HepG2 (cell line): ENCODE results near the gene MRPS31. TPM values are rescaled to one million over a fixed set of nuclear protein-coding genes. Genes with fewer than 3 reads are reported as not detected.

Source experiments
- CREM ChIP-seq, 2 experiments: sonication (generic) in 1 of 2; formaldehyde crosslinking in 1 of 2; IDR thresholded peaks; 2 replicates each; pipeline versions ENCODE4 v1.4.0 to v1.6.1; 2016 to 2020; ENCODE audit warnings: antibody characterized with exemption in 1 of 2, mild to moderate bottlenecking in 1 of 2, missing genetic modification reagents in 1 of 2
- NONO ChIP-seq, 2 experiments: fragments of 450-650 bp in 1 of 2; sonication (generic) in 1 of 2; formaldehyde crosslinking in 1 of 2; IDR thresholded peaks in 1 of 2; conservative IDR thresholded peaks in 1 of 2; 2 replicates each; pipeline versions ENCODE4 v1.6.1 to v1.8.0; 2017 to 2022; ENCODE audit warnings: mild to moderate bottlenecking in 1 of 2, missing genetic modification reagents in 1 of 2, moderate library complexity in 1 of 2
- POGZ ChIP-seq: sonication (generic); formaldehyde crosslinking; IDR thresholded peaks from 2 replicates; pipeline ENCODE4 v1.4.0; 2020; ENCODE audit warnings: mild to moderate bottlenecking, missing genetic modification reagents
- SNRNP70 ChIP-seq: fragments of 200-400 bp; formaldehyde crosslinking; IDR thresholded peaks from 2 replicates; pipeline ENCODE4 v1.6.1; 2017; ENCODE audit warnings: mild to moderate bottlenecking, low read depth, low read length, moderate library complexity
- SRF ChIP-seq: IDR thresholded peaks from 2 replicates; pipeline ENCODE4 v1.6.1; 2011; ENCODE audit warnings: mild to moderate bottlenecking, low read depth, low read length, moderate library complexity
- ZBTB3 ChIP-seq: sonication (generic); formaldehyde crosslinking; IDR thresholded peaks from 2 replicates; pipeline ENCODE4 v1.4.0; 2020; ENCODE audit warnings: low read depth, mild to moderate bottlenecking, moderate library complexity, missing genetic modification reagents, borderline replicate concordance
- ZNF564 ChIP-seq: sonication (generic); formaldehyde crosslinking; IDR thresholded peaks from 2 replicates; pipeline ENCODE4 v1.8.1; 2023; ENCODE audit warnings: mild to moderate bottlenecking, missing genetic modification reagents
- polyA plus RNA-seq, 8 experiments: library from polyadenylated mRNA; depleted of rRNA in 3 of 8; stranded (reverse) in 7 of 8; unstranded in 1 of 8; fragments of >200 nt; fragmentation: Illumina TruSeq in 4 of 8; extraction: Trizol in 4 of 8; gene quantifications; 2 replicates each; pipeline versions ENCODE4 v1.2.1 to v1.2.3, GENCODE V29; 2011 to 2016; ENCODE audit warnings: low read depth in 4 of 8, missing spikeins in 1 of 8, mixed read lengths in 1 of 8; ENCODE audit not compliant: insufficient read depth in 1 of 8
- total RNA-seq, 5 experiments: library from RNA; depleted of rRNA; stranded (reverse); fragments of >200 nt; fragmentation: Illumina TruSeq; extraction: Trizol; gene quantifications; 2 replicates each; pipeline ENCODE4 v1.2.3, GENCODE V29; 2016; ENCODE audit warnings: low read depth in 1 of 5
- TF ChIP-seq, protein P1 (sequence below): sonication (generic); formaldehyde crosslinking; IDR thresholded peaks from 2 replicates; pipeline ENCODE4 v1.5.0; 2020; ENCODE audit warnings: mild to moderate bottlenecking, missing genetic modification reagents, borderline replicate concordance
- TF ChIP-seq, protein P2 (sequence below): sonication (generic); formaldehyde crosslinking; conservative IDR thresholded peaks from 2 replicates; pipeline ENCODE4 v1.4.0; 2020; ENCODE audit warnings: missing genetic modification reagents
- TF ChIP-seq, protein P3 (sequence below): sonication (generic); formaldehyde crosslinking; IDR thresholded peaks from 2 replicates; pipeline ENCODE4 v1.4.0; 2020; ENCODE audit warnings: missing genetic modification reagents
- TF ChIP-seq, protein P4 (sequence below): sonication (generic); formaldehyde crosslinking; IDR thresholded peaks from 2 replicates; pipeline ENCODE4 v1.5.0; 2020; ENCODE audit warnings: missing genetic modification reagents
- TF ChIP-seq, protein P5 (sequence below), 2 experiments: IDR thresholded peaks; 2 replicates each; pipeline ENCODE4 v1.6.1; 2011 to 2012; ENCODE audit warnings: low read length in 2 of 2, borderline replicate concordance in 1 of 2, low read depth in 1 of 2, mild to moderate bottlenecking in 1 of 2, moderate library complexity in 1 of 2

MRPS31 gene
- total and polyA plus RNA-seq, 2 of the 13 experiments (the other 11 are each of a cell fraction or from before 2014, with no cell fraction given), result 23.7 to 34.1 TPM

DNA sequence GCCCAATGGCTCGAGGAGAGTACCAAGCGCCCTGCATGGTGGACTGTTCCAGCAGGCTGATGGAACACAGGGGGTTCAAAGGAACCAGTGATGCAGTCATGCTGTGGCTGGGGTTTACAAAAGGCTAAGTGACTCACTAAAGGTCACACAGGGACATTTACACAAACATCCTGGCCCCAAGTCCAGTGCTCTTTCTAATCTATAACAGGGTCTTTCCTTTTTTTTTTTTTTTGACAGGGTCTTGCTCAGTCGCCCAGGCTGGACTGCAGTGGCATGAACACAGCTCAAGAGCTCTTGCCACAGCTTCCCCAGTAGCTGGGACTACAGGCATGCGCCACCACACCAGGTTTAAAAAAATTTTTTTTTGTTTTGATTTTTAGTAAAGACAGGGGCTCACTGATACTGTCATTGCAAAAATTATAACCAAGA is 15.6 kb upstream of the MRPS31 start (continued):
- TF ChIP-seq, protein P1, sequence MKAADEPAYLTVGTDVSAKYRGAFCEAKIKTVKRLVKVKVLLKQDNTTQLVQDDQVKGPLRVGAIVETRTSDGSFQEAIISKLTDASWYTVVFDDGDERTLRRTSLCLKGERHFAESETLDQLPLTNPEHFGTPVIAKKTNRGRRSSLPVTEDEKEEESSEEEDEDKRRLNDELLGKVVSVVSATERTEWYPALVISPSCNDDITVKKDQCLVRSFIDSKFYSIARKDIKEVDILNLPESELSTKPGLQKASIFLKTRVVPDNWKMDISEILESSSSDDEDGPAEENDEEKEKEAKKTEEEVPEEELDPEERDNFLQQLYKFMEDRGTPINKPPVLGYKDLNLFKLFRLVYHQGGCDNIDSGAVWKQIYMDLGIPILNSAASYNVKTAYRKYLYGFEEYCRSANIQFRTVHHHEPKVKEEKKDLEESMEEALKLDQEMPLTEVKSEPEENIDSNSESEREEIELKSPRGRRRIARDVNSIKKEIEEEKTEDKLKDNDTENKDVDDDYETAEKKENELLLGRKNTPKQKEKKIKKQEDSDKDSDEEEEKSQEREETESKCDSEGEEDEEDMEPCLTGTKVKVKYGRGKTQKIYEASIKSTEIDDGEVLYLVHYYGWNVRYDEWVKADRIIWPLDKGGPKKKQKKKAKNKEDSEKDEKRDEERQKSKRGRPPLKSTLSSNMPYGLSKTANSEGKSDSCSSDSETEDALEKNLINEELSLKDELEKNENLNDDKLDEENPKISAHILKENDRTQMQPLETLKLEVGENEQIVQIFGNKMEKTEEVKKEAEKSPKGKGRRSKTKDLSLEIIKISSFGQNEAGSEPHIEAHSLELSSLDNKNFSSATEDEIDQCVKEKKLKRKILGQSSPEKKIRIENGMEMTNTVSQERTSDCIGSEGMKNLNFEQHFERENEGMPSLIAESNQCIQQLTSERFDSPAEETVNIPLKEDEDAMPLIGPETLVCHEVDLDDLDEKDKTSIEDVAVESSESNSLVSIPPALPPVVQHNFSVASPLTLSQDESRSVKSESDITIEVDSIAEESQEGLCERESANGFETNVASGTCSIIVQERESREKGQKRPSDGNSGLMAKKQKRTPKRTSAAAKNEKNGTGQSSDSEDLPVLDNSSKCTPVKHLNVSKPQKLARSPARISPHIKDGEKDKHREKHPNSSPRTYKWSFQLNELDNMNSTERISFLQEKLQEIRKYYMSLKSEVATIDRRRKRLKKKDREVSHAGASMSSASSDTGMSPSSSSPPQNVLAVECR (CRISPR knock-in tag), result peak; percentile 39; the same call in 1 of the 2 replicates
- no peak for TF ChIP-seq NONO (IDR thresholded peaks at IDR 0.05)
- TF ChIP-seq NONO (CRISPR knock-in tag; conservative IDR thresholded peaks at IDR 0.05), result 0 out of 2 replicates have a peak, but pooled peaks have one; percentile 11
- TF ChIP-seq POGZ (CRISPR knock-in tag), result peak; percentile 63; the same call in 1 of the 2 replicates
- TF ChIP-seq, protein P2, sequence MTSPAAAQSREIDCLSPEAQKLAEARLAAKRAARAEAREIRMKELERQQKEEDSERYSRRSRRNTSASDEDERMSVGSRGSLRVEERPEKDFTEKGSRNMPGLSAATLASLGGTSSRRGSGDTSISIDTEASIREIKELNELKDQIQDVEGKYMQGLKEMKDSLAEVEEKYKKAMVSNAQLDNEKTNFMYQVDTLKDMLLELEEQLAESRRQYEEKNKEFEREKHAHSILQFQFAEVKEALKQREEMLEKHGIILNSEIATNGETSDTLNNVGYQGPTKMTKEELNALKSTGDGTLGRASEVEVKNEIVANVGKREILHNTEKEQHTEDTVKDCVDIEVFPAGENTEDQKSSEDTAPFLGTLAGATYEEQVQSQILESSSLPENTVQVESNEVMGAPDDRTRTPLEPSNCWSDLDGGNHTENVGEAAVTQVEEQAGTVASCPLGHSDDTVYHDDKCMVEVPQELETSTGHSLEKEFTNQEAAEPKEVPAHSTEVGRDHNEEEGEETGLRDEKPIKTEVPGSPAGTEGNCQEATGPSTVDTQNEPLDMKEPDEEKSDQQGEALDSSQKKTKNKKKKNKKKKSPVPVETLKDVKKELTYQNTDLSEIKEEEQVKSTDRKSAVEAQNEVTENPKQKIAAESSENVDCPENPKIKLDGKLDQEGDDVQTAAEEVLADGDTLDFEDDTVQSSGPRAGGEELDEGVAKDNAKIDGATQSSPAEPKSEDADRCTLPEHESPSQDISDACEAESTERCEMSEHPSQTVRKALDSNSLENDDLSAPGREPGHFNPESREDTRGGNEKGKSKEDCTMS (CRISPR knock-in tag), result no peak
- TF ChIP-seq SRF, result 0 out of 2 replicates have a peak, but pooled peaks have one; percentile 14
- TF ChIP-seq ZNF564 (CRISPR knock-in tag), result 0 out of 2 replicates have a peak, but pooled peaks have one; percentile 52
- TF ChIP-seq, protein P3, sequence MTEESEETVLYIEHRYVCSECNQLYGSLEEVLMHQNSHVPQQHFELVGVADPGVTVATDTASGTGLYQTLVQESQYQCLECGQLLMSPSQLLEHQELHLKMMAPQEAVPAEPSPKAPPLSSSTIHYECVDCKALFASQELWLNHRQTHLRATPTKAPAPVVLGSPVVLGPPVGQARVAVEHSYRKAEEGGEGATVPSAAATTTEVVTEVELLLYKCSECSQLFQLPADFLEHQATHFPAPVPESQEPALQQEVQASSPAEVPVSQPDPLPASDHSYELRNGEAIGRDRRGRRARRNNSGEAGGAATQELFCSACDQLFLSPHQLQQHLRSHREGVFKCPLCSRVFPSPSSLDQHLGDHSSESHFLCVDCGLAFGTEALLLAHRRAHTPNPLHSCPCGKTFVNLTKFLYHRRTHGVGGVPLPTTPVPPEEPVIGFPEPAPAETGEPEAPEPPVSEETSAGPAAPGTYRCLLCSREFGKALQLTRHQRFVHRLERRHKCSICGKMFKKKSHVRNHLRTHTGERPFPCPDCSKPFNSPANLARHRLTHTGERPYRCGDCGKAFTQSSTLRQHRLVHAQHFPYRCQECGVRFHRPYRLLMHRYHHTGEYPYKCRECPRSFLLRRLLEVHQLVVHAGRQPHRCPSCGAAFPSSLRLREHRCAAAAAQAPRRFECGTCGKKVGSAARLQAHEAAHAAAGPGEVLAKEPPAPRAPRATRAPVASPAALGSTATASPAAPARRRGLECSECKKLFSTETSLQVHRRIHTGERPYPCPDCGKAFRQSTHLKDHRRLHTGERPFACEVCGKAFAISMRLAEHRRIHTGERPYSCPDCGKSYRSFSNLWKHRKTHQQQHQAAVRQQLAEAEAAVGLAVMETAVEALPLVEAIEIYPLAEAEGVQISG (CRISPR knock-in tag), result peak; percentile 26; the same call in 1 of the 2 replicates
- TF ChIP-seq, protein P4, sequence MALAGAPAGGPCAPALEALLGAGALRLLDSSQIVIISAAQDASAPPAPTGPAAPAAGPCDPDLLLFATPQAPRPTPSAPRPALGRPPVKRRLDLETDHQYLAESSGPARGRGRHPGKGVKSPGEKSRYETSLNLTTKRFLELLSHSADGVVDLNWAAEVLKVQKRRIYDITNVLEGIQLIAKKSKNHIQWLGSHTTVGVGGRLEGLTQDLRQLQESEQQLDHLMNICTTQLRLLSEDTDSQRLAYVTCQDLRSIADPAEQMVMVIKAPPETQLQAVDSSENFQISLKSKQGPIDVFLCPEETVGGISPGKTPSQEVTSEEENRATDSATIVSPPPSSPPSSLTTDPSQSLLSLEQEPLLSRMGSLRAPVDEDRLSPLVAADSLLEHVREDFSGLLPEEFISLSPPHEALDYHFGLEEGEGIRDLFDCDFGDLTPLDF, result no peak
- TF ChIP-seq SNRNP70, result no peak
- peak; percentile 74 for TF ChIP-seq CREM (IDR thresholded peaks at IDR 0.05)
- no peak for TF ChIP-seq CREM (CRISPR knock-in tag; IDR thresholded peaks at IDR 0.05)
- TF ChIP-seq, protein P5, sequence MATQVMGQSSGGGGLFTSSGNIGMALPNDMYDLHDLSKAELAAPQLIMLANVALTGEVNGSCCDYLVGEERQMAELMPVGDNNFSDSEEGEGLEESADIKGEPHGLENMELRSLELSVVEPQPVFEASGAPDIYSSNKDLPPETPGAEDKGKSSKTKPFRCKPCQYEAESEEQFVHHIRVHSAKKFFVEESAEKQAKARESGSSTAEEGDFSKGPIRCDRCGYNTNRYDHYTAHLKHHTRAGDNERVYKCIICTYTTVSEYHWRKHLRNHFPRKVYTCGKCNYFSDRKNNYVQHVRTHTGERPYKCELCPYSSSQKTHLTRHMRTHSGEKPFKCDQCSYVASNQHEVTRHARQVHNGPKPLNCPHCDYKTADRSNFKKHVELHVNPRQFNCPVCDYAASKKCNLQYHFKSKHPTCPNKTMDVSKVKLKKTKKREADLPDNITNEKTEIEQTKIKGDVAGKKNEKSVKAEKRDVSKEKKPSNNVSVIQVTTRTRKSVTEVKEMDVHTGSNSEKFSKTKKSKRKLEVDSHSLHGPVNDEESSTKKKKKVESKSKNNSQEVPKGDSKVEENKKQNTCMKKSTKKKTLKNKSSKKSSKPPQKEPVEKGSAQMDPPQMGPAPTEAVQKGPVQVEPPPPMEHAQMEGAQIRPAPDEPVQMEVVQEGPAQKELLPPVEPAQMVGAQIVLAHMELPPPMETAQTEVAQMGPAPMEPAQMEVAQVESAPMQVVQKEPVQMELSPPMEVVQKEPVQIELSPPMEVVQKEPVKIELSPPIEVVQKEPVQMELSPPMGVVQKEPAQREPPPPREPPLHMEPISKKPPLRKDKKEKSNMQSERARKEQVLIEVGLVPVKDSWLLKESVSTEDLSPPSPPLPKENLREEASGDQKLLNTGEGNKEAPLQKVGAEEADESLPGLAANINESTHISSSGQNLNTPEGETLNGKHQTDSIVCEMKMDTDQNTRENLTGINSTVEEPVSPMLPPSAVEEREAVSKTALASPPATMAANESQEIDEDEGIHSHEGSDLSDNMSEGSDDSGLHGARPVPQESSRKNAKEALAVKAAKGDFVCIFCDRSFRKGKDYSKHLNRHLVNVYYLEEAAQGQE (IDR thresholded peaks at IDR 0.05; ENCODE audit: borderline replicate concordance in 1 of 2, low read depth in 1 of 2, low read length in 2 of 2), result peak in 1 of 2 experiments; percentile 55; a peak in 1 of 4 replicates
- TF ChIP-seq ZBTB3 (CRISPR knock-in tag), result peak; percentile 53; the same call in 1 of the 2 replicates
